ENCODE data around the gene TNS3.

- TF ChIP-seq POLR2AphosphoS5 (IDR thresholded peaks at IDR 0.05) = no peak
- TF ChIP-seq, protein P1, sequence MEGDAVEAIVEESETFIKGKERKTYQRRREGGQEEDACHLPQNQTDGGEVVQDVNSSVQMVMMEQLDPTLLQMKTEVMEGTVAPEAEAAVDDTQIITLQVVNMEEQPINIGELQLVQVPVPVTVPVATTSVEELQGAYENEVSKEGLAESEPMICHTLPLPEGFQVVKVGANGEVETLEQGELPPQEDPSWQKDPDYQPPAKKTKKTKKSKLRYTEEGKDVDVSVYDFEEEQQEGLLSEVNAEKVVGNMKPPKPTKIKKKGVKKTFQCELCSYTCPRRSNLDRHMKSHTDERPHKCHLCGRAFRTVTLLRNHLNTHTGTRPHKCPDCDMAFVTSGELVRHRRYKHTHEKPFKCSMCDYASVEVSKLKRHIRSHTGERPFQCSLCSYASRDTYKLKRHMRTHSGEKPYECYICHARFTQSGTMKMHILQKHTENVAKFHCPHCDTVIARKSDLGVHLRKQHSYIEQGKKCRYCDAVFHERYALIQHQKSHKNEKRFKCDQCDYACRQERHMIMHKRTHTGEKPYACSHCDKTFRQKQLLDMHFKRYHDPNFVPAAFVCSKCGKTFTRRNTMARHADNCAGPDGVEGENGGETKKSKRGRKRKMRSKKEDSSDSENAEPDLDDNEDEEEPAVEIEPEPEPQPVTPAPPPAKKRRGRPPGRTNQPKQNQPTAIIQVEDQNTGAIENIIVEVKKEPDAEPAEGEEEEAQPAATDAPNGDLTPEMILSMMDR (IDR thresholded peaks at IDR 0.05) = no peak
- TF ChIP-seq POLR2A (IDR thresholded peaks at IDR 0.05) = no peak
Observed at GRCh38 chr7:47549397-47549796, 32.5 kb downstream of the TNS3 start.
